Hypothalamus (tissue), 51 donors: Measurements from ENCODE around the gene KLK7.

Experiments used
- DNase-seq, 51 donors: peaks; one replicate each; lab custom pipeline; 2025; lab: John Stamatoyannopoulos, UW

KLK7 gene

DNA sequence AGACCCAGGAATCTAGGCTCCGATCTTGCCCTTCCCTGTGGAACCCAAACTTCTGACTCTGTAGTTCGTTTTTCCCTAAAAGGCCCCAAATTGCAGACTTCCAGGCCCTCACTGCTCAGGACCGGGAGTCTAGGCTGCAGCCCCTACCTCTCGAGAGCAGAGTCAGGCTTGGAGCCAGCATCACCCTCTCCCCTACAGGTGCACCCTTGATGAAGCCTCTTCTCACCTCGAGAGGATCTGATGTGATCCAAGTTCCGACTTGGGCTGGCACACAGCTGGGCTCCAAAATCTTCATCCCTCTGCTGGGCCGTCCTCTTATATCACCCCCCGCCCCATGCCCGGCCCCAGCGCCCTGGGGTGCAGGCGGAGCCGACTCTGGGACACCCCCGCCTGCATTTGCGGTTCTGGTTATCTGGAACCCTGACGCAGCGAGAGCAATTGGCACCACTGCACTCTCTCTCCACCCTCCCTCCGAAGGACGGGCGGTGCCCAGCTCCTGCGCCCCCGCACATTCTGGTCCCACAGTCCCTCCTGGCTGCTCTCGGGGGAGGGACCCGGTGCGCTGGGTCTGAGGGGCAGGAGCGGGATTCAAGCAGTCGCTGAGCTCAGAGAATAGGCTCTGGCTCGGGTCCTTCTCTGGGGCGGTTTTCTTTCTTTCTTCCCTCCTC is at the start of gene KLK7:
Gene KLK7, minus strand, starts transcription at position 293 of the 668 bp plus-strand sequence. CDS start 1,518 bp downstream, outside the sequence.
- DNase-seq, result no peak

DNA sequence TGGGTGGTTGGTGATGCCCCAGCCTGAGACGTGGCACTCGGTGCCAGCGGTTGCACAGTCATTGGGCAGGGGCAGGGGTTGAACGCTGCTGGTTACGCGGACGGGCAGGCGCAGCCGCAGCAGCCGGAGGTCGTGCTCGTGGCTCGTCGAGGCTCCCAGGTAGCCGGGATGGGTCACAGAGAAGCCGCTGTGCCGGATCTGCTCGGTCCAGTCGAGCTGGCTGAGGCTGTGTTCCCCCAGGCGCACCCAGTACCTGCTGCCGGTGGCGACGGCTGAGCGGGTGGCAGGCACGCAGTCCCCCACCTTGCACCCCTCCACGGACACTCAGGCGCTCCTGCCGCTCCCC is 48.1 kb upstream of the KLK7 start:
- no peak for DNase-seq

DNA sequence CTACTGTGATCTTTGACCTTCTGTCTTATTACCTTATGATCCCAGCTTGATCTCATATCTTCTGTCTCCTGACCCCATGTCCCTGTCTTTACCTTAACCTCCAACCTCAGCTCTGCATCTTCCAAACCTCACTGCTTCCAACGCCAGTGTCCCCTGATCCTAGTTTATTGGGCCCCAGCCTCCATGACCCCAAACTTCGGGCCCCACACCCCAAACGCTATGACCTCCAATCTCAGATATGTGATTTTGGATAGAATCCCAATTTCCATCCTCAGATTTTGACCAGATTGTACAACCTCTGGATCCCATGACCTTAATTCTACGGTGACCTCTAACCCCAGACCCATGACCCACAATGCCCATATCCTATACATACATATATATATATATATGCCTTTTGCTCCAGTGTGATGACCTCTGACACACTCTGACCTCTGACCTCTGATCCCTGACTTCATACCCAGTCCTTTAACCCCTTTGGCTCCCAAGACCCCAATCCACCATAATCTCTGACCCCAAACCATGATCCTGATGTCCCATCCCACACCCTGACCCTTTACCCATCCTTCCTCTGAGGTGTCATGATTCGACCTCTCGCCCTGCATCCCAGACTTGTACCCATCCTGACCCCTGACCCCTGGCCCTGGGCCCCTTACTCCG is 47.6 kb upstream of the KLK7 start:
- no peak for DNase-seq

DNA sequence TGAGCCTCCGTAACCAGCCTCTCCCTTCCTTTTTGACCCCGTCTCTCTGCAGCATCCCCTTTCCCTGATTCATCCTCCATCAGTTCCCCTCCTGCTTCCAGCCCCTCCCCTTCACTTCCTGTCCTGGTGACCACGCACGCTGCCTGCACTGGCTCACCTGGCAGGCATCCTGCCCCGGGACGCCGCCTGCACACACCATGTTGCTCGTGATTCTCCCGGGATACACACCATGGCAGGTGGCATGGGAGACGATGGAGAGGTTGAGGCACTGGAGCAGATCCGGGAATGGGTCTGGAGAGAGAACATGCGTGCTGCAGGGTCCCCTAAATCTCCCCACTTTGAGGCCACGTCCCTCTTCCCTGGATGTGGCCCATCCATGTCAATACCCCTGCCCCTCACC is 46.9 kb upstream of the KLK7 start:
- DNase-seq, result no peak

DNA sequence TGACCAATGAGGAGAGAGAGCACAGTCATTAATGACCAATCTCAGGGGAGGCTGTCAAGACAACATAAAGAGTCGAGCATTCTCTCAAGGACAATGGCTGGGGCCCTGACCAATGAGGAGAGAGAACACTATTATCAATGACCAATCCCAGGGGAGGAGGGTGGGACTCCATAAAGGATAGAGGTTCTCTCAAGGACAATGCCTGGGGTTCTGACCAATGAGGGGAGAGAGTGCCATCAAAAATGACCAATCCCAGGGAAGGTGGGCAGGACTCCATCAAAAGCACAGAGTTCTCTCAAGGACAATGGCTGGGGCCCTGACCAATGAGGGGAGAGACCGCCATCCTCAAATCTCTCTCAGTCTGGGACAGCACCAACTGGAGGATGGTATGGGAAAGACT is 46.0 kb upstream of the KLK7 start:
- DNase-seq, result no peak

DNA sequence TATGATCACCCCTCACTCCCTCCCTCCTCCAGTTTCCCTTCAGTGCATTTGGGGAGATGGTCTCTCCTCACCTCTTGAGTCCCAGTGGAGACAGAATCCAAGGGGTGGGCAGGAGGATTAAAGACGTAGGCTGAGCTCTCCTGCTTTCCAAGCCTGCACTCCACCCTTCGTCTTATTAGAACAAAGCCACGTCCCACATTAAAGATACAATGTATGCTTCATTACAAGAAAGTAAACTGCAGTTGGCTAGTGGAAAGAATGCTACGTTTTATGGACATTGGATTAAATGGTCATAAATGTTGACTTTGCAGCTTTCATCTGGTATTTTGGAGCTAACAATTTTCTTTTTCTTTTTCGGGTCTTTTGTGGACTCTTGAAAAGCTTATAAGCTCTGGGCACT is 44.2 kb upstream of the KLK7 start:
- DNase-seq, result no peak

DNA sequence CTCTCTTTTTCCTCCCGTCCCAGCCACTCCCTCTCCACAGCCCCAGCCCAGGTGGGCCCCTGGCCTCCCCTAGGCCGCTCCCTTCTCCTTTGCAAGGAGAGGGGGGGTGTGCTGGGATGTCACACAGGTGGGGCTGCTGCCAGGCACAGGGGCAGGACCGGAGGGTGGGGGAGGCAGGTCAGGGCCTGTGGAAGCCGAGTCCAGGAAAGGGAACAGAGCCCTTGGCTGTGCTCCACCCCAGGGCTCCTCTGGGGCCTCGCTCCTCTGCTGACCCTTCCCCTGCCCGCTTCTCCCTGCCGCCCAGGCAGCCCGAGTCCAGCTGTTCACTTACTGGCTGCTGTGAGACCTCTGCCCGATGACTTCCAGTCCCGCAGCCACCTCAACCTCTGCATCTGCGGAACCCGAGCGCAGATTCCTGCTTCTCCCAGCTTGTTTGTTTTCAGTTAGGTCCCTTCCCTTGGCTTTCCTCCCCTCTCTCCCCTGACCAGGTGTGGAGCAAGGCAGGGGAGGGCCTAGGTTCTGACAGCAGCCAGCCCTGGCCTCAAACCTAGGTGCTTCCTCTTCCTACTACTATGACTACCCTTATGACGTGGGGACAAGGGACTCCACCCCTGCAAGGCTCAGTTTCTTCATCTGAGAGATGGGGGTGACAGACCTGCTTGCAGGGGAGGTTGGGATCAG is 43.5 kb upstream of the KLK7 start:
- DNase-seq, result no peak

DNA sequence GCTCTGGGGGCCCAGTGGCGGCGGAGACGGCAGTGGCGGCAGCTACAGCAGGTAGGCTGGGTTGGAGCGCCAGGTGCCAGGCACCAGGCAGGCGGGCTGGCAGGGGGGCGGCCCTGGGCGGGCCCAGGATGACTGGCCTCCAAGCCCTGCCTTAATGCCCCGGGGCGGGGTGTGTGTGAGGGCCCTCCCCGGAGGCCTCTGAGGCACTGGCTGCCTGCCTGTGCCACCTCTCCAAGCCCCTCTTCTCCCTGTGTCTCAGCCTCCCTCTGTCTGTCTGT is 42.8 kb upstream of the KLK7 start, which contains the start of gene KLK11:
Gene KLK11, minus strand, starts transcription at position 63 of the 278 bp plus-strand sequence. CDS start 985 bp downstream, outside the sequence.
- no peak for DNase-seq

DNA sequence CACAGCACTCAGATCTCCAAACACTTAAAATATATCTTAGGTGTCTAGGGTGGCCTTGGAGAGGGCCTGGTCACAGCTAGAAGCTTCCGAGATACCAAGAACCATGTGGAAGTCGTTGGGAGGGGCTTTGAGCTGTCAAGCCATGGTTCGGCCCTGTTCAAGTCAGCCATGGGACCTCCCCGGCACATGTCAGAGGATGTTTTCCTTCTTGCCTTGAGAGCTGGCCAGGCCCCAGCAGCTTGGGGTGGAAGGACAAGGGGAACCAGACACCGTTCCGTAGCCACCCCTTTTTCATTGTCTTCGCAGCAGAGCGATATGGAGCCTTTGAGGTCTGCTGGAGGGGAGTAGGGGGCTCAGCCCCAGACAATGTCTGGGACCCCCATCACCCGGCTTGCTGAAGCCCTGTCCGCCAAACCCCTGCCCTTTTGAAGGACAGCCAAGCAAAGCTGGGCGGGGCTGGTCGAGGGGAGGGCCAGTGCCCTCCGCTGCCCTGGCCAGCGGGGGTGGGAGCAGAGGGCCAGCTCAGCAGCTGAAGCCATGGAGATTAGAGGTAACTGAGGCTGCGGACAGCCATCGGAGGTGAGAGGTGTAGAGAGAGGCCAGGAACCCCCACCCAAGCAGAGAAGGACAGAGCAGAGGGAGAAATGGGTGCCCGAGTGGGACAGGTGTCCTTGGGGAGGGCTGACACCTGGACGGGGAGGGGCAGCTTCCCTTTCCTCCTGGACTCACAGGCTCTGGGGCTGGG is 42.3 kb upstream of the KLK7 start:
- no peak for DNase-seq

DNA sequence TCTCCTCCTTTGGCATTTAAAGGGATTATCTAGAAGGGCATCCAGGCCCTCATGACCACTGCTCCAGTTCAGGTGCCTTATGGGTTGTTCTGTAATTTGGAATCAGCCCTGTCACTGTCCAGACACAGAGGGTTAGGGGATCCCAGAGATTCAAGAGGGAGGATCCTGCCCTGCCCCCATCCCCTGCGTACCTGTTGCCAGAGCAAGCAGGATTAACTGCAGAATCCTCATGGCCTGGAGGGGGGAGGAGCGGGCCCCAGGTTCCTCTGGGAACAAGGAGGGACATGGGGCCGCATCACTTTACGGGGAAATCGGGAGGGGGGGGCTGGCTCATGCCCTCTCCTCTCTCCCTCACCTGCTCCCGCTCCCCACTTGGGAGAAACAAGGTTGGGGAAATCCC is 41.7 kb upstream of the KLK7 start:
- DNase-seq, result no peak

DNA sequence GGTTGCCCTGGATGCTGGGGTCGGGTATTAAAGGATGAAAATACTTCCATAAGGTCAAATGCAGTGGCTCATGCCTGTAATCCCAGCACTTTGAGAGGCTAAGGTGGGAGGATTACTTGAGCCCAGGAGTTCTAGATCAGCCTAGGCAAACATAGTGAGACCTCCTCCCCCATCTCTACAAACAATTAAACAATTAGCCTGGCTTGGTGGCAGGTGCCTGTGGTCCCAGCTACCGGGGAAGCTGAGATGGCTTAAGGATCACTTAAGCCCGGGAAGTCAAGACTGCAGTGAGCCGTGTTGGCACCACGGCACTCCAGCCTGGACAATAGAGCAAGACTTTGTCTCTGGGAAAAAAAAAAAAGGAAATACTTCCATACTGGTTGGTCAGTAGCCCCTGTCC is 41.2 kb upstream of the KLK7 start:
- no peak for DNase-seq

DNA sequence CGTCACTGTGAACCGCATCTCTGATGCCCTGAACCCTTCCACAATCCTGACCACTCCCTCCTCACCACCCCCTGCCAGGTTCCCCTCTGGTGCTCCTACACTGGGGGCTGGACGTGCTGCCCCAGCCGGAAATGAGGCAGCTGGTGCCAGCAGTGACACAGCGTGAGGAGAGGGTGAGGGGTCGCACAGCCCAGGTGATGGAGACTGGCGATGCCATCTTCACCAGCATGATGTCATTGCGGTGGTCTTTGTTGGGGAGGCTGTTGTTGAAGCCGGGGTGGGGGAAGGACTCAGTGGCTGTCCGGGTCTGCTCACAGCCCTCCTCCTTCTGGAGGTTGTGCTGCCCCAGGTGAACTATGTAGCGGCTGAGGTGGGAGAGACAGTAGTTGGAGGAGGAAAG is 40.2 kb upstream of the KLK7 start:
- no peak for DNase-seq

DNA sequence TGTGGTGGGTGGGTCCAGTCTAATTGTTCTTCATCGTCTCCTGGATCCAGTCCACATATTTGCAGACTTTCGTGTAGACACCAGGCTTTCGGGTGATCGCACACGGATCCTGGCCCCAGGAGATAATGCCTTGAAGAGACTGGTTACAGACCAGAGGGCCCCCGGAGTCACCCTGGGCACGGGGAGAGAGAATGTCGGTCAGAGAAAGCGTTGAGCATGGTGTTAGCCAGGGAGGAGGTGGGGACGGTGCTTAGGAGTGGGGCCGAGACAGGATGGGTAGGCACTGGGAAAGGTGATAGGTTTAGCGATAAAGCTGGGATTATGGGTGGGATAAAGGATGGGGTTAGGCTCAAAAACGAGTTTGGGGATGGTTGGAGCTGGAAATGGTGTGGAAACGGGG is 38.8 kb upstream of the KLK7 start:
- DNase-seq, result no peak

DNA sequence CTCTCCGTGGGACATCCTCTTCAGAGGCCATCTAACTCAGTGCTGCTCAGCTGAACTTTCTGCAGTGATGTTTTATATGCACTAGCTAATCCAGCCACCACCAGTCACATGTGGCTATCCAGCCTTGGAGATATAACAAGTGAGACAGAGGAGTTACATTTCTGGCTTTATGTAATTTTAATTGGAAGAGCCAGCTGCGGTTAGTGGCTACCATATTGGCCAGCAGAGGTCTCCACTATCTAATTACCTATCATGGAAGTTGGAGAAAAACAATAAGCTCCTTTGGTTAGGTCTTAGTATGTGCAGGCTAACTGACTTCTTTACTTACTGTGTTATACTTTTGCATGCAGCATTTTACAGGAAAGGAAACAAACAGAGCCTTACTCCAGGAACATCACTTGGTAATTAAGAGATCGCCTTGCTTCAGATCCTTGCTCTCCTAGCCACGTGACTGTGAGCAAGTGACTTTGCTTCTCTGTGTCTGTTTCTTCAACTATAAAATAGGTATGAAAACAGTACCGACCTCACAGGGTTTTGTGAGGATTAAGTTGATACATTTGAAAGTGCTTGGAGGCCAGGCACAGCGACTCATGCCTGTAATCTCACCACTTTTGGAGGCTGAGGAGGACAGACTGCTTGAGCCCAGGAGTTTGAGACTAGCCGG is 37.4 kb upstream of the KLK7 start:
- DNase-seq, result peak in 3 of 51 donors; percentile 6 to 19 (median 6)

DNA sequence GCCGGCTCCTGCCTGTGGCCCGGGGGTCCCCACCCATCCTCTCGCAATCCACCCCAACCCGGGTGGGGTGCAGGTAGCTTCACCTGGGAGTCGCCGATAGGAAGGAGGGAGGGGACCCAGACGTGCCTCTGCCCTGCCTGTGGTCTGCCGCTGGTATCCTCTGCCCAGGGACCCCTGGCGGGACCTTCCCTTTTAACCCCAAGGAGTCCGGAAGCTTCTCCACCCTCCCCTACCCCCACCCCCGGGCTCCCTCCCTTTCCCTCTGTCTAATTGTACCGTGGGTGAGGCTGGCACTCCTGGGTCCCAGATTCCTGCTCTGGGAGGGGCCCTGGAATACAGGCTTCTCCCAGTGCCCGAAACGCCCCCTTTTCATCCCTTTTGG is 35.8 kb upstream of the KLK7 start, which contains the start of gene KLK10:
Gene KLK10, minus strand, starts transcription at position 166 of the 382 bp plus-strand sequence. CDS start 579 bp downstream, outside the sequence.
- DNase-seq, result no peak

DNA sequence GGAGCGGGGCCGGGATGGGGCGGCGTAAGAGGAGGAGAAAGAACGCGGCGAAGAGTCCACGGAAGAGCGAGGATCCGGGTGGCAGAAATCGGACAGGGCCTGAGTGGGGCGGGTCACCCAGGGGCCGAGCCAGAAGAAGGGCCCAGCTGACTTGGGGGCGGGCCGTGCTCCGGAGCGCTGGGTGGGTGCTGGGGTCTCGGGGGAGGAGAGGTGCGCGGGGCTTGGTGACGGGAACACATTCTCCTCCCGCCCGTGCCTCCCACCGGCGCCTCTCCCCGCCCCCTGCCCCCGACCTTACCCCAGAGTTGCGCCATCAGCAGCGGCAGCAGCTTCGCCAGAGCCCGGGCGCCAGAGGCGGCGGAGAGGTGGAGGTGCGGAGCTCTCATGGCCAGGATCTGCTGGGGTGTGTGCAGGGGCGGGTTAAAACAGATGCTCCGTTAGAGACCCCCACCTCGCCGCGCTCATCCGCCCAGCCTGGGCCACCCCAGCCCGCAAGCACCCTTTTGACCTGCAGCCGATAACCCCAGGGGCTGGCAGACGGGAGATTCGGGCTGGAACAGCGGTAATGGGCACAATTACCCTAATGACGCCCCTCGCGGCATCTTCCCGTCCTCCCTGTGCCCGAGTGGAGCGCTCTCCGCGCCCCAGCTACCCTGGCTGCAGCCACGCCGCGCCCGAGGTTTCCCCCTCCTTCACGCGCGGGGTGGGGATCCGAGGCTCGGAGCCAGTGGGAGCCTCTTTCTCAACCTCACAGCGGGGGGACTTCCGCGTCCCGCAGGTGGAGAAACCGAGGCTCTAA is 35.2 kb upstream of the KLK7 start:
- DNase-seq, result peak in 3 of 51 donors; percentile 2 to 12 (median 5)

DNA sequence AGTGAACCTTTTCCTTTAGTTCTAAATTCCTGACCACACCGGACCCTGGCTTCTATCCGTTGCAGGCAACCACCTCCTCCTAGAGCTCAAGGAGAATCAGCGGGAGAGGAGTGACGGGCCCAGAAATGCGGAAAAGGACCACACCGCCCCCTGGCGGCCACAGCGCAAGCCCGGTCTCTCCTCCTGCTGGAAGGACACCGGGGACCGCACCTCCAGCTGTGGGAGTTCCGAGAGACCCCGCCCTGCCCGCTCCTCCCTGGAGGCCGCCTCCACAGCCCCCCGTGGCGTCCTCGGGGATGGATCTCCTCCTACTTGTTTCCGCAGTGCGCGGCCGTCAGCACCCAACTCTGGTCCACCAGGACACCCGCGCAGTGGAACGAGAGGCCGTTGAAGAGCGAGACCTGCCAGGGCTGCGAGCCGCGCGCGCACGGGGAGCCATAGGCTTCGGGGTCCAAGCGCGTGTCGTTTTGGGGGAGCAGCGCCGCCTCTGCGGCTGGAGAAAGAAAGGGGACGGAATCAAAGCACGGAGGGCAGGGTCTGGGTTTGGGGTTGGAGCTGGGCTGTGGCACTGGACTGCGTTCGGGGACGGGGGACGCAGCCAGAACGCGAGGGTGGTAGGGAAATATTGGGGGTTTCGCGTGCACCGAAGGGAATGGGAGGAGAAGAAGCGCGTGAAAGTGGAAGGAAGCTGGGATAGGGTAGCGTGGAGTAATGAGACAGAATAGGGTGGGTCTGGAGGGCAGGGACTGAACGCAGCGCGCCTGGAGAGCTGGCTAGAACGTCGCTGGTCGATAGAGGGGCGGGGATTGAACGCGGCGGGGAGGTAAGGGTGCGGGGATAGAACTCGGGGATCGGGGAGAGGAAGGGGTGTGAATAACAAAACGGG is 33.3 kb upstream of the KLK7 start:
- DNase-seq, result peak in 46 of 51 donors; percentile 5 to 86 (median 42)

DNA sequence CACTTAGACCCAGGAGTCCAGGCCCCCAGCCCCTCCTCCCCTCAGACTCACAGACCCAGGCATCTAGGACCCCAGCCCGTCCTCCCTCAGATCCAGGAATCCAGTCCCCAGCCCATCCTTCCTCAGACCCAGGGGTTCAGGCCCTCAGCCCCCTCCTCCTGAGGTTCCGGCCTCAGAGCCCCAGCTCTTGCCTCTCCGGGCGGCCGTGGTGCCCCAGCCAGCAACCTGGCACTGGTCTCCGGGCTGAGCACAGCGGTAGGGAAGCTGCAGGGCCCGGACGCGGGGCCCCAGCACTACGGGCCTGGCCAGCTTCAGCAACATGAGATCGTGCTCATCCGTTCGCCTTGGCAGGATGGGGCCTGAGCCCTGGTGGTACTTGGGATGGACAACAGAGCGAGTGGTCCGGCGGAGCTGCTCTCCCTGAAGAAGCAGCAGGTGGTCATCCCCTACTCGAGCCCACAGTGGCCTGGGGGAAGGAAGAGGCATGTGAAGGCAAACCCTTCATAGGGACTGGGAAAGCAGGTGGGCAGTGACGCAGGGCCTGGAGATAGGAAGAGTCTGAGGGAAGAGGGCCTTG is 32.1 kb upstream of the KLK7 start:
- no peak for DNase-seq

DNA sequence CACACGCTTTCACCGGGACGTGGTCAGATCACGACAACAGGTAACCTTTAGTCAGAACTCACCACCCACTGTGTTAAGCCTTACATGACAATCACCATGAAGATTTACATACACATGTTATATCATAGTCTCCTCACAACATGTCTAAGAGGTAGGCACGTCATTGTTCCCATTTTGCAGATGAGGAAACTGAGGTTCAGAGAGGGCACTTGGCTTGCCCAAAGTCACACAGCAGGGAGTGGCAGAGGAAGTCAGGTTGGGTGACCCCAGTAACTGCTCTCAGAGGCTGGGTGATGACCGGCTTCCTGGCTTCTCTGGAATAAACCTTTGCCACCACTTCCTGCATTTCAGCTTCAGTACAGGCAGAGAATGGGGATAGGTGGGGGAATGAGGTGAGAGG is 30.5 kb upstream of the KLK7 start:
- DNase-seq, result no peak
